T-helper 2 cell treated with Interferon-gamma antibody and Interleukin-4, amounts not matched to agents 100 ng/mL and 5 ng/mL, for 36 hours (primary cell): Measurements from ENCODE around the gene CCNB3. TPM values are rescaled to one million over a fixed set of nuclear protein-coding genes. Genes with fewer than 3 reads are reported as not detected.
"Not testable (repeated sequence)": the region's sequence is repeated elsewhere in the genome, so short reads cannot be mapped to it uniquely, and the experiment has no call there.

Source experiments
- intact Hi-C: fragments of 100-400 bp; cut with micrococcal nuclease; formaldehyde crosslinking; loops from one replicate; pipeline ENCODE4 v1.15.1; 2023
- total RNA-seq: library from RNA; stranded (reverse); gene quantifications from 2 replicates; pipeline ENCODE4 v1.2.3, GENCODE V29; 2022

CCNB3 gene, protein sequence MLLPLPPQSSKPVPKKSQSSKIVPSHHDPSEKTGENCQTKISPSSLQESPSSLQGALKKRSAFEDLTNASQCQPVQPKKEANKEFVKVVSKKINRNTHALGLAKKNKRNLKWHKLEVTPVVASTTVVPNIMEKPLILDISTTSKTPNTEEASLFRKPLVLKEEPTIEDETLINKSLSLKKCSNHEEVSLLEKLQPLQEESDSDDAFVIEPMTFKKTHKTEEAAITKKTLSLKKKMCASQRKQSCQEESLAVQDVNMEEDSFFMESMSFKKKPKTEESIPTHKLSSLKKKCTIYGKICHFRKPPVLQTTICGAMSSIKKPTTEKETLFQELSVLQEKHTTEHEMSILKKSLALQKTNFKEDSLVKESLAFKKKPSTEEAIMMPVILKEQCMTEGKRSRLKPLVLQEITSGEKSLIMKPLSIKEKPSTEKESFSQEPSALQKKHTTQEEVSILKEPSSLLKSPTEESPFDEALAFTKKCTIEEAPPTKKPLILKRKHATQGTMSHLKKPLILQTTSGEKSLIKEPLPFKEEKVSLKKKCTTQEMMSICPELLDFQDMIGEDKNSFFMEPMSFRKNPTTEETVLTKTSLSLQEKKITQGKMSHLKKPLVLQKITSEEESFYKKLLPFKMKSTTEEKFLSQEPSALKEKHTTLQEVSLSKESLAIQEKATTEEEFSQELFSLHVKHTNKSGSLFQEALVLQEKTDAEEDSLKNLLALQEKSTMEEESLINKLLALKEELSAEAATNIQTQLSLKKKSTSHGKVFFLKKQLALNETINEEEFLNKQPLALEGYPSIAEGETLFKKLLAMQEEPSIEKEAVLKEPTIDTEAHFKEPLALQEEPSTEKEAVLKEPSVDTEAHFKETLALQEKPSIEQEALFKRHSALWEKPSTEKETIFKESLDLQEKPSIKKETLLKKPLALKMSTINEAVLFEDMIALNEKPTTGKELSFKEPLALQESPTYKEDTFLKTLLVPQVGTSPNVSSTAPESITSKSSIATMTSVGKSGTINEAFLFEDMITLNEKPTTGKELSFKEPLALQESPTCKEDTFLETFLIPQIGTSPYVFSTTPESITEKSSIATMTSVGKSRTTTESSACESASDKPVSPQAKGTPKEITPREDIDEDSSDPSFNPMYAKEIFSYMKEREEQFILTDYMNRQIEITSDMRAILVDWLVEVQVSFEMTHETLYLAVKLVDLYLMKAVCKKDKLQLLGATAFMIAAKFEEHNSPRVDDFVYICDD (N-terminal part only)
- 1.3 and 1.5 TPM in 2 replicates for total RNA-seq

DNA sequence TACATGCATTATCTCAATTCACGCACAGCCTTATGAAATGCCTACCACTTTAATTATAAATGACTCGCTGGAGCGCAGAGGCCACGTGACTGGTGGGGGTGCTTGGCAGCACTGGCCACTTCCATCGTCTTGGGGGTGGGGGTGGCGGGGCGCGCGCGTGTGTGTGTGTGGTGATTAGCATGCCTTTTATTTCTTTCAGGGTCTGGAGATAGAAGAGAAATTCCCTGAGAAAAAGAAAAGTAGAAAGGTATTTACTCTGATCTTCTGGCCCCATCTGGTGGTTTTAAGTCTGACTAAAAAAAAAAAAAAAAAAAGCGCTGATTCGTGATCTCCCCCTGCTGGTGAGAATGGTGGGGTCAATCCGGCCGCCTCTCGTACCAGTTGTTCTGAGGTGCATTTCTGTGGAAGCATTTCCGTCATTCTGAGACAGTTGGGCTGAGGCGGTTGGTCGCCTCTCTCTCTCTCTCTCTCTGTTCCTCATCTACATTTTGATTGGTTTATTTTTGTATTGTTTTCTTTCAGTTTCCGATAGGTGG is at the start of gene CCNB3:
Gene CCNB3 (plus strand): TSS at position 402 of the 536 bp plus-strand sequence. CDS start 80,399 bp downstream, outside the sequence.
- intact Hi-C loops = loop anchor here (5.0 kb wide), 1 partner anchor 282 kb away; the partner anchor contains the start of gene CLCN5

DNA sequence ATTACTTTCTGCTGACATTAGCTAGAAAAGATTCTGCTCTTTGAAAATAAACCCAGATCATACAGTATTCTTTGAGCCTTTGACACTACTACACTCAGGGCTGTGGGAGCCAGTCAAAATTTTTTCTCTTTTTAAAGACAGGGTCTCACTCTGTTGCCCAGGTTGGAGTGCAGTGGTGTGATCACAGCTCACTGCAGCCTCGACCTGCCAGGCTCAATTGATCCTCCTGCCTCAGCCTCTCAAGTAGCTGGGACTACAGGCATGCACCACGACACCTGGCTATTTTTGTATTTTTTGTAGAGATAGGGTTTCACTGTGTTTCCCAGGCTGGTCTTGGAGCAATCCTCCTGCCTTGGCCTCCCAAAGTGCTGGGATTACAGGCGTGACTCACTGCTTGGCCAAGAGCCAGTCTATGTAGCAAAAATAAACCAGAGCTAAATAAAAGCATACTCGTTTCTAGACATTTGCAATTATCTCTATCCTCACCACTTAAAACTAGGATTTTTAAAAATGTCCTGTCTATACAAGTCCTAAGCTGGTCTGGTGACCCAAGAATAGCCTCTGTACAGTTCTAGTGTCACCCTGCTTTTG is 46.9 kb upstream of the CCNB3 start:
- intact Hi-C loops = no loop called here

DNA sequence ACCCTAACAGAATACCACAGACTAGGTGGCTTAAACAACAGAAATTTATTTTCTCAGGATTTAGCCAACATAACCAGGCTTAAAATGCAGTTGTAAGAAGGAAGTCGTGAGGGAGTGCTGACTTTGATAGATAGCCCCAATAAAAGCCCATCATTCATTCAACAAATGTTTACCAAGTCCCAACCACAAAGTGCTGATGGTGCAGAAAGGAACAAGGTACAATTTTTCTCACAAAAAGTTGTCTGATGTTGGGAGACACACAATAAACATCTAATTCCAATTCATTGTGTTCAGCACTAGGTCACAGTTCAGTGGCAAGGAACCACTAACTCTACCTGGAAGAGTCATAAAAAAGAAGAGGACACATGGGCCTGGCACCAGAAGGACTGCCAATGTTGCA is 46.0 kb upstream of the CCNB3 start:
- intact Hi-C loops = no loop called here

DNA sequence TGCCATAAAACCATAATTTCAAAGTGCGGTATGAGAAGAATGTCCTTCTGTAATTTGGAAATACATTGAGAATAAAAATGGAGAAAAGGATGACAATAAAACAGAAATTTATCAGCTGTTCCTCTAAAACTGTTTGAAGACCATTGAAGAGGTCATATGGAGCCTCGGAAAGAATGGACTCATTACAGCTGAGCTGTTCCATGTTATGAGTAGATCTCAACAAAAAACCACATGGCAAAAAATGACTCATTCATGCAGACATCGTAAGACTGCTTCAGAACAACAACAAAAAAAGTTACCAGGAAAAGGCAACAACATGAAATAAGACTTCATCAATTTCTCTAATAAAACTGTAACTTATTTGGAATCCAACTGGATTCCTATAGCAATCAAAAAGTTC is 43.4 kb upstream of the CCNB3 start:
- intact Hi-C loops = no loop called here

DNA sequence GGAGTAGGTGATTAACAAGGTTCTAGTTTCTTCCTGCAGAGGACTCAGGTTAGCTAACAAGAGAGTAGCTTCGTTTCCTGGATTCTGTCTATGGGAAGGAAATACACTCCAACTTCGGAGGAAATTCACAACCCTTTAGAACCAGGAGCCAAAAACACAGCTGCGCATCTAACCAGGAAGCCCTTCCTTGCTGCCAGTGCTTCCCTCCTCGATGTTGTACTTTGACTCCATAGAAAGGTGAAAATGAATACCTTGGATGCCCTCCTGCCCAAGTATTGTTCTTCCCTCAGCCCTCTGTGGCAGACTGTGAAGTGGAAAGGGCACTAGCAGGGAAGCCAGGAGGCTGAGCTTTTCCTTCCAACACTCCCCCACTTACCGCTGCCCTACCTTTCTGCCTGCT is 38.8 kb upstream of the CCNB3 start:
- intact Hi-C loops = no loop called here

DNA sequence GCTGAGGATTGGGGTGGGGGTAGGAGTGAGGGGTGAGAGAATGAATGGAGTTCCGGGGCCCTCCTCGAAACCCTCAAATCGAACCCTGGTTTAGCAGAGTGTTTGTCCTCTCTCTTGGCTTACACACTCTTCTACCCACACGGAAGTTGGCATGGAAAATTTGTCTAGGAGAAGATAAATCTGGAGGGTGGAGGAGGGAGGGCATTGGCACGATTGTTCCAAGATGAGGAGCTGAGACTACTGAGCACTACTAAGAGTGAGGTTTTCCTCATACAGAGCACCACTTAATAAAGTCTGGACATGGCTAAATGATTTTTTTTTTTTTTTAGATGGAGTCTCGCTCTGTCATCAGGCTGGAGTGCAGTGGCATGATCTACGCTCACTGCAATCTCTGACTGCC is 37.2 kb upstream of the CCNB3 start:
- intact Hi-C loops = no loop called here

DNA sequence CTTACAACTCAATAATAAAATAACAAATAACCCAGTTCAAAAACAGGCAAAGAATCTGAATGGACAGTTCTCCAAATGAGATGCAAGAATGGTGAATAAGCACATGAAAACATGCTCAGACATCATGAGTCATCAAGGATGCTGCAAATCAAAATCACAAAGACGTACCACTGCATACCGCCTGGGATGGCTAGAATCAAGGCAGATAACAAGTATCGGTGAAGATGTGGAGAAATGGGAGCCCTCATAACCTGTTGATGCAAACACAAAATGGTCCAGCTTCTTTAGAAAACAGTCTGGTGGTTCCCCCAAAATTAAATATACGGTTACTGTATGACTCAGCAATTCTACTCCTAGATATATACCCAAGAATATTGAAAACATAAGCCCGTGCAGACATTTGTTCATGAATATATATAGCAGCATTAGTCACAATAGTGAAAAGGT is 36.3 kb upstream of the CCNB3 start:
- intact Hi-C loops = no loop called here

DNA sequence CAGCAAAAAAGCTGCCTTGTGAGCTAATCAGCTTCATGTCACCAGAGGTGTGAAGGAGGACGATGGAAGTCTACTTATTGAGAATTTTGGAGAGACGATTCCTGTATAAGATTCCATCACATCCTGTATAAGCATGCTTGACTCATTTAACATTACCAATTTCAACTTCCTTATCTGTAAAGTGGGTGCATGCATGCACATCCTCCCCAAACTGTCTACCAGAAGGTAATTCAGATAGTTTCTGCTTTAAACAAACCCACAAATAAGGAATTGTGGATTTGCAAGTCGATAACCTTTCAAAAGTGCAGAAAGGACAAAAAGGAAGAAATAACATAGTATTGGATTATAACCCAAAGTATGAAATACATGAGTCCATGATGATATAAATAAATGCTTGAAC is 34.8 kb upstream of the CCNB3 start:
- intact Hi-C loops = no loop called here

DNA sequence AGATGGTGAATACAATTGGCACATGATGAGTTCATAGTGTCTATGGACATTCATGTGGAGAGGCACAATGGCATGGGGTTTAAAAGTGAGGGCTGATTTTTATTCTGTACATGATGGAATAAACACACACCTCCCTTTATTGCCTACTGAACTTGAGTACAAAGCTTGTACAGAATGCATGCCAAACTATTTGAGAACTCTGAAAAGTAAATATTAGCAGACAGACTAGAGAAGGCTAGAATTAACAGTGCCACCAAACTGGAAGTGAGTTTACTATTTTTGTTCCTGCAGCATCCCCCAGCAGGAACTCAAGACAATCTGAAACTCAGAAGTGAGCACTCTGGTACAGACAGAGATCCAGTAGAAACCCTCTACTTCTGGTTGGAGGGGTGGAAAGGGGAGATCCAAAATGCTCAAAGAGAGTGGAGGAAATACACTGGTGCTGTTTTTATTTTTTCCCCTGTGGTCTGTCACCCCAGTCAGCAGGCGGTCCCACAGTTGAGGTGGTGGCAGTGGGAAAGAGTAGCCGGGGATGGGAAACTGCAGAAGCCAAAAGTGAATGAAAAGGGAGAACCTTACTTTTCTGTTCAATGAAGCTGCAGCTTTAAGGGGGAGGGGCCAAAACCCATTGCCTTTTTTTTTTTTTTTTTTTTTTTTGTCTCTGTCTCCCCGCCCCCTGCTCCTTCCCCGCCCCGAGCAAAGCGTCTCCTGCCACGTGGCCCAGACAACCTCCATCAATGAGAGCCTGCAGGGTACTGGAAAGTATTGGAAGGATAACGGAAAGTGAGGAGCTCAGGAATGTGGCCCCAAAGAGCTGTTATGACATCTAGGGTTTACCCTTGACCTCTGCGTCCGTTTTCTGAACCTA is 24.3 kb upstream of the CCNB3 start:
- intact Hi-C loops = no loop called here

DNA sequence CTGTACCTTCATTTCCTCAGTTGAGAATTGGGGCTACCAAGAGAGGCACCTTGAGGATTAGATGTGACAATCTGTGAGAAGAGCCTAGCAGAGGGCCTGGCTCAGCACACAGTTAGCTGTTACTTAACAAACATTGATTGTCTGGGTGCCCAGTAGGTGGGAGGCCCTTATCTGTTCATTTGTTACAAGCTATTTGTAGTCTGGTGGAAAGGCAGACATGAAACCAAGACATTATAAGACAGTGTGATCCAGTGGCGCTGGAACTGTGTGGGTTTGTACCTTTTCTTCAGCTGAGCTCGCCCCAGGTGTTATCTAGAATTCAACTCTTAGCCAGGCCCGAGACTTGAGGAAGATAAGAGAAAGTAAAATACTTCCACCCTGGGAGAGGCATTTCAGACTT is 20.7 kb upstream of the CCNB3 start:
- intact Hi-C loops = no loop called here

DNA sequence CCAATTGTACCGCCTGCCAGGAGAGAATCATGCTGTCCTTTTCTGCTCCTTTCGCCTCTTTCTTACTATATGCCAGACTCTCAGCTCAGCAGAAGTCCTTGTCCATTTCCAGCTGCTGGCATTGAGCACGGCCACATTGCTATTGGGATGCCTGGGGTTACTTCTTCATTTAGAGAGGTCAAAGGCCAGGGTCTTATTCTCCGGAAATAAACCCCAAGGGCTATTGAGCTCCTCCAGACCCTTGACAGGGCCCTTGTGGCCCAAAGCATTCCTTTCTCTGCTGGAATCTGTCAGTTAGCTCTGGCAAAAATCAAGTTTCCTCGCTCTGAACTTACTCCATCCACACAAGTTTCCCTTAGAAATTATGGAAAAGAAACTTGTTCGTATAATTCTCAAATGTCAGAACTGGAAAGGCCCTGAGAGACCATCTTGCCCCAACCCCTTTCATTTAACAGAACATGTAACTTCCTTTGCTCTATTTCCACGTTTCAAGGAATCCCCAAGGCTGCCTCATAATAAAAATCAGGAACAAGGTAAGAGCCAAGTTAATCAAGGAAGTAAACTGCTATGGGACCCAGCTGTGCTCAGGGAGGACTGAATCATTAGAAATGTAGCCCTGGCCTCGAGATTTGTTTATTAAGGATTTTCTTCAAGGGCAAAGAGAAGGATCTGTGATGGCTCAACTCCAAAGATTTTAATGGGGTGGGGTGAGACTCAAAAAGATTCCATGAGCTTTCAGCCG is 15.5 kb upstream of the CCNB3 start:
- intact Hi-C loops = no loop called here

DNA sequence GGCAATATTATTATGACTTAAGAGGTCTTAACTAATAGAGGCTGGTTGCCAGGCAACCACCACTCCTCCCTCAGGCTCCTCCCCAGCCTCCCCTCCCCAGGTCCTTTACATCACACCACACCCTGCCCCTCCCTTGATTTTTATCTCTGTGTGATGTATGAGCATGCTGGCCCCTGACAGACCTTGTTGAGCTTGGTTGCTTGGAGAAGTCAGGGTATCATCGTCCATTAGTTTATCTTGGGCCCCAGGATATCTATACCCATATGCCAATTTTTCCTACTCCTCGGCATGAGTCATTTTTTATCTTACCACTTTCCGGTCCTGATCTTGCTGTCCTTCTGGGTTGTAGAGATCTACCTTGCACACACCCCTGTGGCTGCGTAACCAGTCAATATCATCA is 6.2 kb upstream of the CCNB3 start:
- intact Hi-C loops = no loop called here

DNA sequence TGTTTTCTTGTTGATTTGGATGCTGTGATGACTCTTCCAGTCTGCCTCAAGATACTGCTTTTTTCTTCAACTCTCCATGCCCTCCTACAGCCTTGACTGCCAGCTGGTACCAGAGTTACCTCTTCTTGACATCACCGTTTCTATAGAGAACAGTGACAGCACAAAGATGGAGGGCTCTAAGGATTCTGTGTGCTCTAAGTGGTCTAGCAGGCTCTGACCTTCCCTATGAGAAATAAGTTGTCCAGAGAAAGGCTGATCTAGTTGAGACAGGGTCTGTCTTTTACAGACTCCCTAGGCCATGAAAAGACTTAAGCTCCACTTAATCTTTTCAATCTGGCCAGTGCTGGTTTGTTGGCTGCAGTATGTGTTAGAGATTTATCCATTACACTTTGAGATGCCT is 3.7 kb upstream of the CCNB3 start, which contains the start of gene AKAP4:
Gene AKAP4 (minus strand): TSS at position 101 of the 400 bp plus-strand sequence. CDS start 118 bp downstream, outside the sequence.
- intact Hi-C loops = loop anchor here (5.0 kb wide), 1 partner anchor 279 kb away; the partner anchor contains the start of gene CLCN5

DNA sequence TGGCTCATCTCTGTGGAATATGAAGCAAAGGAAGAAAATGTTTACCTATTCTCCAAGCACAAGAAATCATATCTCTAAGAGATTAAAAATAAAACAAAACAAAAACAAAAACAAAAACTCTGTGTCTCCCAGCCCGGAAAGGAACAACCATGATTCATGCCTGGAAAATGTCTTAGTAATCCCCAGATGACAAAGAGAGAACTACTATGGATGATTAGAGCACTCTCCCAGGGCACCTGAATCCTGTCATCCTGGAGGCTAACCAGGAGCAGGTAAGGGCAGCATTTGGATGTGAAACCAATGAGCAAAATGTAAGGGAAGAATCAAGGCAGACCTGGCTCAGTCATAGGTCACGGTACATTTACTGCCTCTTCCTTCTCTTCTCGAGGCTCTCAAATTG is 2.0 kb upstream of the CCNB3 start:
- intact Hi-C loops = loop anchor here (5.0 kb wide), 1 partner anchor 280 kb away; the partner anchor contains the start of gene CLCN5

DNA sequence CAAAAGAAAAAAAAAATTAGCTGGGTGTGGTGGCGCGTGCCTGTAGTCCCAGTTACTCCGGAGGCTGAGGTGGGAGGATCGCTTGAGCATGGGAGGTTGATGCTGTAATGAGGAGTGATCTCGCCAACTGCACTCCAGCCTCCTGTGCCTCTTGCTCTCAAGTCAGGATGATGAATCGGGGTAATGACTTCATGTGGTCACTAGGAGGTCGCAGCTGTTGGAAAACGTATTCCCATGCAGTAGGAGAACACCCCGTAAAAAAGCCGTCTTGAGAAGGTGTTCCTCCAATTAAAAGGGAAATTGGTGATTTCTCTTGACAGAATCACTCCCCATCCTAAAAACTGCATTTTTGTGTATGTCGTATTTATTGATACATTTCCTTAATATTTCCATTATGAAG is 2.2 kb downstream of the CCNB3 start:
- intact Hi-C loops = no loop called here

DNA sequence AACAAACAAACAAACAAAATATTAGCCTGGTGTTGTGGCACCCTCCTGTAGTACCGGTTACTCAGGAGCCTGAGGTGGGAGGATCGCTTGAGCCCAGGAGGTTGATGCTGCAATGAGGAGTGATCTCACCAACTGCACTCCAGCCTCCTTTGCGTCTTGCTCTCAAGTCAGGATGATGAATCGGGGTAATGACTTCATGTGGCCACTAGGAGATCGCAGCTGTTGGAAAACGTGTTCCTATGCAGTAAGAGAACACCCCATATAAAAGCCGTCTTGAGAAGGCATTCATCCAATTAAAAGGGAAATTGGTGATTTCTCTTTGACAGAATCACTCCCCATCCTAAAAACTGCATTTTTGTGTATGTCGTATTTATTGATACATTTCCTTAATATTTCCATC is 6.9 kb downstream of the CCNB3 start:
- intact Hi-C loops = no loop called here

DNA sequence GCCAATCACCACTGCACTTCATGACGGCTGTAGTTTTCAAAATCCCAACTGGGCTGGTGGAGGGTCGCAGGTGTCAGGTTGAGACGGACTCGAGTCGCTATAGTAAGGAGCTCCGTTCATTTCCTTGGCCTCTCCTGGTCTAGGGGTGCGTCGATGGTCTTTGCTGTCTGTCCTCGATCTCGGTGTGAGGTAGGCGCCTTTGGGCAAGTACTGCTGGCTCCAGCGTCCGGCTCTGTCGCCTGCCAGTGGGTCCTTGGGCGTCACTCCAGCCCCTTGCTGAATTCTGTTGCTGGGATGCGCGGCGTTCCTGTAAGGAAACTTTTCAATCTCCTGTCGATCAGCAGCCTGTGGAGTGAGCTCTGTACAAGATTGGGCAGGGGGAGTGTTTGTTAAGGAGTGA is 76.7 kb downstream of the CCNB3 start:
- intact Hi-C loops = no loop called here

DNA sequence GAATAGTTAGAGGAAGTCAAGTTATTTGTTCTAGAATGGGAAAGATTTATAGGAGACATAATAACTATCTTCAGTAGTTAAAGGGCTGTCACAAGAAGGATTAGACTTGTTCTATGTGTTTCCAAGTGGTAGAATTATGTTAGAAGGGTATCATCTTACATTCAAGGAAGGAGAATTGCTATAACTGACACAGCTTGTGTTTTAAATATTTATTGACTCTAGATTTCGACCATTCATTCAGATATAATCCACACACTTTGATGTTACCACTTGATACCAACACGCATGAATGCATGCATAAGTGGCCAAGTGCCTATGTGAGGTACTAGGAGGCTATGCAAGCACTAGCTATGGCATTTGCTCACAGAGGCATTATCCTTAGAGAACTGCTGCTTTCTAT is 122.7 kb downstream of the CCNB3 start:
- intact Hi-C loops = no loop called here

DNA sequence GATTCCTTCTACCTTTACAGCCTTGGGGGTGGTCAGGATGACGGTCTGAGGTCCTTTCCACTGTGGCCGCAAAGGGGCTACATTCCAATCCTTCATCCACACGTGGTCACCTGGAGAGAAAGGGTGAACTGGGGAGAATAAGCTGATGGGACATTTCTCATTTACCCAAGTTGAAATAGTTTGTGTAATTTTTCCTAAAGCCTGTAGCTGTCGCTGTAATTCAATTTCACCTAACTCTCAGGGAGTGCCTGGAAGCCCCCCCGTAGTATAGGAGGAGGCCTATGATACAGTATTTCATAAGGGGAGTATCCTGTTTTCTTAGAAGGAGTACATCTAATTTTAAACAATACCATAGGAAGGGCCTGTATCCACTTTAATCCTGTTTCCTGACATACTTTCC is 128.1 kb downstream of the CCNB3 start:
- intact Hi-C loops = not testable (repeated sequence)
